Nephron progenitor cell (in vitro differentiated cells): ENCODE data around the gene EZR.
A peak's percentile ranks its signal among the peaks of the same experiment; 100 is the strongest.

Source experiments
- DNase-seq: peaks from one replicate; pipeline ENCODE4 v3.0.0; 2021
- H3K27ac Mint-ChIP-seq: 2 replicates; pipeline ENCODE4 v1.8.0; 2021; ENCODE audit warnings: mild to moderate bottlenecking, moderate library complexity, mixed read lengths
- H3K27me3 Mint-ChIP-seq: 2 replicates; pipeline ENCODE4 v1.8.0; 2021; ENCODE audit warnings: mild to moderate bottlenecking, low read depth, mixed read lengths; ENCODE audit not compliant: poor library complexity
- H3K36me3 Mint-ChIP-seq: 2 replicates; pipeline ENCODE4 v1.8.0; 2021; ENCODE audit warnings: low read depth, mixed read lengths
- H3K4me1 Mint-ChIP-seq: 2 replicates; pipeline ENCODE4 v1.8.0; 2021; ENCODE audit warnings: mixed read lengths
- H3K4me3 Mint-ChIP-seq: 2 replicates; pipeline ENCODE4 v1.8.0; 2021; ENCODE audit warnings: mild to moderate bottlenecking, moderate library complexity, mixed read lengths
- H3K9me3 Mint-ChIP-seq: 2 replicates; pipeline ENCODE4 v1.8.0; 2021; ENCODE audit warnings: mild to moderate bottlenecking, moderate library complexity, mixed read lengths
- TF ChIP-seq, protein P1 (sequence below): fragments of 200-600 bp; sonication (generic); IDR thresholded peaks from 2 replicates; pipeline ENCODE4 v1.5.0; 2021; ENCODE audit warnings: antibody characterized with exemption

The EZR gene

DNA sequence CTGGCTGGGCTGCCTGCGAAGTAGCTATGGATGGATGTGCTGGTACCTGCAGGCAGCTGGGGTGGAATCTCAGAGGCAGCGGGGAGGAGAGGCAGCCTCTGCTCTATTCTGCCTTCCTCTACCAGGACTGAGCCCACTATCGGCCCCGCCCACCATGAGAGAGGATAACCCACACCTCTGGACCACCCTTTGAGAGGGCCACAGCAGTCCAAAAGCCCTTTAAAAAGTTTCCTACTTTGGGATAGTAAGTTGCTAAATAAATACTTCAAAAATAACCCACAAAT is 36.1 kb downstream of the EZR start:
- Mint-ChIP-seq H3K27ac (no peak overlapping the region), H3K27me3 (no peaks in the 10 kb centered on the region), H3K4me1 (peaks cover 34% of the 10 kb centered on the region), H3K36me3 (peaks cover 75% of the 10 kb centered on the region), H3K9me3 (no peaks in the 10 kb centered on the region), H3K4me3 (no peak overlapping the region)
- TF ChIP-seq, protein P1, sequence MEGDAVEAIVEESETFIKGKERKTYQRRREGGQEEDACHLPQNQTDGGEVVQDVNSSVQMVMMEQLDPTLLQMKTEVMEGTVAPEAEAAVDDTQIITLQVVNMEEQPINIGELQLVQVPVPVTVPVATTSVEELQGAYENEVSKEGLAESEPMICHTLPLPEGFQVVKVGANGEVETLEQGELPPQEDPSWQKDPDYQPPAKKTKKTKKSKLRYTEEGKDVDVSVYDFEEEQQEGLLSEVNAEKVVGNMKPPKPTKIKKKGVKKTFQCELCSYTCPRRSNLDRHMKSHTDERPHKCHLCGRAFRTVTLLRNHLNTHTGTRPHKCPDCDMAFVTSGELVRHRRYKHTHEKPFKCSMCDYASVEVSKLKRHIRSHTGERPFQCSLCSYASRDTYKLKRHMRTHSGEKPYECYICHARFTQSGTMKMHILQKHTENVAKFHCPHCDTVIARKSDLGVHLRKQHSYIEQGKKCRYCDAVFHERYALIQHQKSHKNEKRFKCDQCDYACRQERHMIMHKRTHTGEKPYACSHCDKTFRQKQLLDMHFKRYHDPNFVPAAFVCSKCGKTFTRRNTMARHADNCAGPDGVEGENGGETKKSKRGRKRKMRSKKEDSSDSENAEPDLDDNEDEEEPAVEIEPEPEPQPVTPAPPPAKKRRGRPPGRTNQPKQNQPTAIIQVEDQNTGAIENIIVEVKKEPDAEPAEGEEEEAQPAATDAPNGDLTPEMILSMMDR, result no peak
- DNase-seq, result no peak

DNA sequence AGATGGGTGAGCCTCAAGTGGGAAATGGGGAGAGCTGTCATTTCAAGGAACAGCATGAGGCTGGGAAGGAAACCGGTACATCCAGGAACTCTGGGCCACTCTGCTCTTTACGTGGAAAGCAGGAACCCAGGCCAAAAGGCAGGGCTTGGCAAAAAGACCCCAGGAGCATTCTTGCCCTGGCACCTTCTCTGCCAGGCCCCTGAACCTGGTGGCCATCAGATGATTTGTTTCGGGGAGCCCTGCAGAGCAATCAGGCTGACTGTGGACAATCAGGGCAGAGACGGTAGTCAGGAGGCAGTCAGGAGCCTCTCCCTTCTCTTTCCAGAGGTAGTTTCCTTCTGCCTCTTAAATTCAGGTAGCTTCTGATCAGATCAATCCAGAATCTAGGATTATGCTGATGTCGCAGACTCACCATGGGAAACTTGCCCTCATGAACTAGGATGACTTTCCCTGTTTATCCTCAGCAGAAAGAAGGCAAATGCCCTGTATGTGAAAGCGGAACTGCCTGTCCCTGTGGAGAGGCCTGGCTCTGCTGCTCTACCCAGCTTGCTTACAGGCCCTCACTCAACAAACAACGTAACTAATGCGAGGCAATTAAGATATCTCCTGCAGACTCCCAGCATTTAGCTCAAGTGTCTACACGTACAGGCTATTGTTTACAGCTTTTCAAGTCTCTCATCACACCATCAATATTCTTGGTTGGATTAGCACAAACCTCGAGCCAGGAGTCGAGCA is 36.6 kb downstream of the EZR start:
- Mint-ChIP-seq H3K36me3 (peaks cover 78% of the 10 kb centered on the region), H3K9me3 (no peaks in the 10 kb centered on the region), H3K4me3 (no peak overlapping the region), H3K4me1 (peaks cover 34% of the 10 kb centered on the region), H3K27ac (no peak overlapping the region), H3K27me3 (no peaks in the 10 kb centered on the region)
- TF ChIP-seq, protein P1, result no peak
- DNase-seq, result no peak

DNA sequence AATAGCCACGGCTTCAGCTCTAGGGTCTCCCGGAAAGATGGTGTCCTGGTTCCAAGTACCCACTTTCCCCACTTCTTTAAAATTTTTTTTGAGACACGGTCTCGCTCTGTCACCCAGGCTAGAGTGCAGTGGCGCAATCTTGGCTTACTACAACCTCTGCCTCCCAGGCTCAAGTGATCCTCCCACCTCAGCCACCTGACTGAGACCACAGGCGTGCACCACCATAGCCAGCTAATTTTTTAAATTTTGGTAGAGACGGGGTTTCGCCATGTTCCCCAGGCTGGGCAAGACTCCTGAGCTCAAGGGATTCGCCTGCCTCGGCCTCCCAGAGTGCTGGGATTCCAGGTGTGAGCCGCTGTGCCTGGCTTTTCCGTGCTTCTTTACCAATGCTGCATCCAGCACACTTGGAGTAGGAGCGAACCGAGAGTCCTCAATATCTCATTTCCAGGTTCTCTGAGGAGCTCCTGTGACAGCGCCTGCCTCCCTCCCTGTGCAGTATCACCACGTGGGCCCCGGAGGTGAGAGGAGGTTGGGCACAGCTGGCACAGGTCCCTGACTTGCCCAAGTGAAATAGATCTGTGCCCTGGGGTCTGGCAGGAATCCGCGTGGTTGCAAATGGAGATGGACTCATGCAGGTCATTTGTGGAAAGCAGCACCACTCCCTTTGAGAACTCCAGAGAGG is 37.3 kb downstream of the EZR start:
- TF ChIP-seq, protein P1, result no peak
- no peaks in the 10 kb centered on the region for H3K9me3 Mint-ChIP-seq
- DNase-seq, result no peak
- peaks cover 34% of the 10 kb centered on the region for H3K4me1 Mint-ChIP-seq
- H3K27ac Mint-ChIP-seq, result peak overlapping the region; percentile 82
- no peak overlapping the region for H3K4me3 Mint-ChIP-seq
- H3K36me3 Mint-ChIP-seq, result peaks cover 78% of the 10 kb centered on the region
- no peaks in the 10 kb centered on the region for H3K27me3 Mint-ChIP-seq

DNA sequence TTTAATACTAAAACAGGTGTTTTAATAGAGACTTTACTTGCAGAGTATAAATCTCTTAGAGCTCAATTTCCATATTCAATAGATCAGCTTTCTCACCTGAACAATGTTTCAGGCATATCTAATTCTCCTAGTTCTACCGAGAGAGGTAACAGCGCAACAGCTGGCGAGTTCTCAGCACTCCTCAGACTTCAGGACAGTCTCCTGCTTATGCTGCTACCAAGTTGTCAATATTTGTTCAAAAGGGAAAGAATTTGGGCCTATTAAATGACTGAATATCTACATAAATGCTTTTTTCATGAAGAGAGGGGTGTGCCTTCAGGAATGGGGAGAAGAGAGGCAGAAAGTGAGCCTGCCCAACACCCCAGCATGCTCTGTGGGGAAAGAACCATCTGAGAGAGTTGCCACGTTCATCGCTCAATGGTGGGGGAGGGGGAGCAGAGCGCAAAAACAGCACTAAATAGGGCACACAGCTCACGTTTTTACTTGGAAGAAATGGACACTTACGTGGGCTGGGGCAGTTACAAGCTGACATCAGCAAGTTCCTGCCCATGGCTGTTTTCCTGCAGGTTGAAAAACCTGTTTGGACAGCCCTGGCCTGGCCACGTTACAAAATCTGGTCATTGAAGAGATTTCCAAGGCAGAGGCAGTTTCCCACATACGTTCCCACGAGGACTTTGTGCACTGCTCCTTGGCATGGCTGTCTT is 38.0 kb downstream of the EZR start:
- TF ChIP-seq, protein P1, result no peak

DNA sequence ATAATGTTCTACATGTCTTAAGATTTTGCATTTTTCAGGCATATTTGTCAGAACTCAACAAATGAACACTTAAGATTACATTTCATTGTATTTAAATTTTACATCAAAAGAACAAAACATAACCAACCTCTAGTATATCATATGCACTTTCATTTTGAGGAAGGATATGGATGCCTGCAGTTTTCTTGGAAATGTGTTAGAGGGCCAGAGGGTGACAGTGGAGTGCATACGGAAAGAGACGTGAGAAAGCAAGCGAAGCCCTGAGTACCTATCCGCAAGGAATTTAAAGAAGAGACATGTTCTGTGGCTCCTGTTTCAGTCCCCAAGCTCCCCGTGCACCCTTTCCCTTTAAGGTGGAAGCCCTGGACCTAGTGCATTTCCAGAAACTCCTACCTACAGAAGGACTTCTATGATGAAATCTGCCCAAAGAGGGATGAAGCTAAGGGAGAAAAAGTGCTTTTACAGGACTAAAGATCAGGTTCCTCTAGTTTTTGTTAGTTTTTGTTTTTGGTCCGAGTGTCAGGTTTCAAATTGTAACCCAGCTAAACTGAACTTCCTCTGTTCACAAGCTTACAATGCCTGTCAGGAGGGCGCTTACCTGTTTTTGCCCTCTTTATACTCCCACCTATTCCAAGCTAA is 38.8 kb downstream of the EZR start:
- Mint-ChIP-seq H3K9me3 (no peaks in the 10 kb centered on the region), H3K27me3 (no peaks in the 10 kb centered on the region), H3K4me3 (no peak overlapping the region), H3K36me3 (peaks cover 77% of the 10 kb centered on the region), H3K4me1 (peaks cover 32% of the 10 kb centered on the region), H3K27ac (peak overlapping the region; percentile 84)
- no peak for DNase-seq
- TF ChIP-seq, protein P1, result no peak

More for the DNA sequence above, 38.0 kb downstream of the EZR start:
- Mint-ChIP-seq H3K27ac (peak overlapping the region; percentile 84), H3K4me1 (peaks cover 34% of the 10 kb centered on the region), H3K4me3 (no peak overlapping the region), H3K9me3 (no peaks in the 10 kb centered on the region), H3K27me3 (no peaks in the 10 kb centered on the region), H3K36me3 (peaks cover 75% of the 10 kb centered on the region)
- DNase-seq, result no peak
